Stimulated activated CD8-positive, alpha-beta memory T cell treated with anti-CD3 and anti-CD28 coated beads, Interleukin-12 subunit alpha, Interleukin-12 subunit beta, amount 100 ng/mL, for 24 hours (primary cell): ENCODE data around the gene PRR23E.

Experiments used
- DNase-seq: peaks from one replicate; pipeline ENCODE4 v3.0.0-alpha.2; 2020; ENCODE audit errors: extremely low read depth

PRR23E gene

GRCh38 chr3:127183931-127184869 is 8.7 kb upstream of the PRR23E start:
- DNase-seq: no peak

- DNase-seq: no peak
Observed at GRCh38 chr3:127184870-127185216, 8.1 kb upstream of the PRR23E start.

GRCh38 chr3:127185268-127185667 is 7.7 kb upstream of the PRR23E start:
- no peak for DNase-seq

GRCh38 chr3:127185962-127186674 is 6.8 kb upstream of the PRR23E start:
- no peak for DNase-seq

- DNase-seq: no peak
Observed at GRCh38 chr3:127187316-127187715, 5.6 kb upstream of the PRR23E start.

- no peak for DNase-seq
Observed at GRCh38 chr3:127193341-127193740, 410 bp downstream of the PRR23E start.

GRCh38 chr3:127193775-127194174 is 844 bp downstream of the PRR23E start:
- DNase-seq: no peak

- no peak for DNase-seq
Observed at GRCh38 chr3:127194601-127195187, 1.8 kb downstream of the PRR23E start.

- DNase-seq: no peak
Observed at GRCh38 chr3:127195417-127195816, 2.5 kb downstream of the PRR23E start.

GRCh38 chr3:127196002-127196401 is 3.1 kb downstream of the PRR23E start:
- DNase-seq: no peak

- no peak for DNase-seq
Observed at GRCh38 chr3:127196466-127197299, 3.8 kb downstream of the PRR23E start.

- no peak for DNase-seq
Observed at GRCh38 chr3:127197300-127198189, 4.6 kb downstream of the PRR23E start.

GRCh38 chr3:127200086-127200691 is 7.3 kb downstream of the PRR23E start:
- DNase-seq: no peak

GRCh38 chr3:127203024-127203423 is 10.1 kb downstream of the PRR23E start:
- no peak for DNase-seq

GRCh38 chr3:127204841-127205582 is 12.1 kb downstream of the PRR23E start:
- no peak for DNase-seq

GRCh38 chr3:127206154-127206553 is 13.2 kb downstream of the PRR23E start:
- DNase-seq: no peak

- DNase-seq: no peak
Observed at GRCh38 chr3:127206611-127207516, 13.9 kb downstream of the PRR23E start.

- no peak for DNase-seq
Observed at GRCh38 chr3:127207727-127208482, 15.0 kb downstream of the PRR23E start.
